GM19467 (cell line): Measurements from ENCODE around the gene RAB3GAP1.
"Not testable (repeated sequence)": the region's sequence is repeated elsewhere in the genome, so short reads cannot be mapped to it uniquely, and the experiment has no call there.

Experiments used
- ATAC-seq: cut with Tn5 transposase; IDR thresholded peaks from one replicate; pipeline ENCODE4 v1.9.1; 2021; ENCODE audit warnings: mild to moderate bottlenecking, moderate library complexity; ENCODE audit not compliant: unreplicated experiment

The RAB3GAP1 gene

DNA sequence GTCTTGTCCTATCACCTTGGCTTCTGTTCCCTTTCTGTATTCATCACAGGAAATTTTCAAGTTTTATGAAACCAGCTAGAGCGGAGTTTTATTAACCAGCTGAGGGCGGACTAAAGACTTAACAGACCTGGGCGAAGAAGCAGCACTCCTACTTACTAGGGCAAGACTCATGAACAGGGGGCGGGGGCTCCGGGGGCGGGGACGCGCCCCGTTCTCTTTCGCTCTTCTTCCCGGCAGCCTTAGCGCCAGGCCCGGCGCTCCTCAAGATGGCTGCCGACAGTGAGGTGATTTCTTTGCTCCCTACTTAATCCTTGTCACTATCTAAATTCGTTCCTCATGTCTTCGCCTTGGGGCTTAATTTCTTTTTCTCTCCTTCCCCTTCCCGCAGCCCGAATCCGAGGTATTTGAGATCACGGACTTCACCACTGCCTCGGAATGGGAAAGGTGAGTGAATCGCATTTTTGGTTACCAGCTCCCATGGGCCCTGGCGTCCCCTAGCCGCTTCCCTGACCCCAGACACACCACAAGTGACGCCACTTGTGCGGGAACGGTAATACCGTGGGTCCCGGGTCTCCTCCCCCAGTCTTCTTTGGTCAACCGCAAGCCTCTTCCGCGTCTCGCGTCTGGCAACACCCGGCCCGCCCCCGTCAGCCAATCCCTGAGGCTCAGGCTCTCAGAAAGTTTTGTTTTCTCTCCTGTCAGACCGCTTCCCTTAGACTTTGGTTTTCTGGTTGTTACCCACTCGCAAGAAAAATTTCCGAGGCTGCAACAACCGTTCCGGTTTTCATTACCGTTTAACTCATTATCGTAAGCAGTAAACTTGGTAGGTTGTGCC is at the start of gene RAB3GAP1:
TSS of gene RAB3GAP1 (plus strand) at position 251 of the 835 bp plus-strand sequence. CDS start at position 267, 16 bp downstream.
- ATAC-seq: peak; percentile 78

DNA sequence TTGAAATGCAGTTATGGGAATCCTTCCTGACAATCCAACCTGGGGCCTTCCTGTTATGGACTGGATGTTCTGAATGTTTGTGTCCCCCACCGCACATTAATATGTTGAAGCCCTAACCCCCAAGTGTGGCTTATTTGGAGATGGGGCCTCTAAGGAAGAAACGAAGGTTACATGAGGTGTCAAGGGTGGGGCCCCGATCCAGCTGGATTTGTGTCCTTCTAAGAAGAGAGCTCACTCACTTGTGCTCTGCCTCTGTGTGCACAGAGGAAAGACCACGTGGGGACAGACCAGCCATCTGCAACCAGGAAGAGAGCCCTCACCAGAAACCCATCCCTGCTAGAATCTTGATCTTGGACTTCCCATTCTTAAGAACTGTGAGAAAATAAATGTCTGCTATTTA is 49.3 kb upstream of the RAB3GAP1 start:
- ATAC-seq: no peak

DNA sequence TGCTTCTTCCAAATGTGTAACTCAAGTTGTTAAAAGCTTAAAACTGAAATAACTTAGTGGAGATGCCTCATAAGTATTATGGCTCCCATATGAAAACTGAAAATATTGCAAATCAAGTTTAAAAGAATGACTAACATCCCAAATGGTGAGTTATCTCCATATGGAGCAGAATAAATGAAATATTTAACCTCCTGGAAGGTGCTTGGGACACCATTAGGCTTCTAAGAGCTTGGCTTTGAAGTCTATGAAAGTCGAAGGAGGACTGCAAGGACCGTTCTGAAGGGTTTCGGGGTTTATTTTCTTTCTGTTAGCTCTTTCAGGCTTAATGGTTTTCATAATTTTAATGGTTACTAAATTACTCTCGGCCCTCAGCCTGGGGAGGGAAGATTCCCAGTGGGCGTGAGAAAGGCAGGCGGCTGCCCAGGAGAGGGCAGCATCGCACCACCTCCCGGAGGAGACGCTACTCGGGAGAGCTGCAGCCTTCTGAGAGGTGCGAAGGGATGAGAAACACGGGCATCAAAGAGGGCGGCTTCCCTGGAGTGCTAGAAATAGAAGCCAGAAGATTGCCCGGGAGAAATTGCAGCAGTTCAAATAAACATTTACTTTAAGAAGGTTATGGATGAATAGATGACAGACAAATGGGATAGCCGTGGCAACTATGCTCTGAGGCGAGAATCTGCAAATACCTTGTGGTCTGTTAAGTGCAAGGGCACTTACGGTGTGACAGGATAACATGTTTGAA is 47.9 kb upstream of the RAB3GAP1 start:
- peak; percentile 91 for ATAC-seq

DNA sequence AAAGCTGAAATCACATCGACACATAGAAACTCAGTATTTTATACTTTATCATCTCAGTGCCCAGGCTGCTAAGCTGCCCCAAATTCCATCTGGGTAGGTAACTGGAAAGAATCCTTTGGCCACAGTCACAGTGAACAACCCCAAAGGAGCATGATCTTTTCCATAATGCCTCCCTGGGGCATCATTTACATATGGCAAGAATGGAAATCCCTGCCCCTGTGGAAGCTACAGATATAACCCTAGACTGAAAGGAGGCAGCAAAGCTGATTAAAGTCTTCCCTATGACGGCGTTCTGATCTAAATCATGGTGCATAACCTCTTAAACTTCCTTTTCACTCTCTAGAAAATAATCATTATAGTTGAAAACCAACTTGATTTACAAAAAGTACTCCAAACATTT is 46.3 kb upstream of the RAB3GAP1 start:
- no peak for ATAC-seq

DNA sequence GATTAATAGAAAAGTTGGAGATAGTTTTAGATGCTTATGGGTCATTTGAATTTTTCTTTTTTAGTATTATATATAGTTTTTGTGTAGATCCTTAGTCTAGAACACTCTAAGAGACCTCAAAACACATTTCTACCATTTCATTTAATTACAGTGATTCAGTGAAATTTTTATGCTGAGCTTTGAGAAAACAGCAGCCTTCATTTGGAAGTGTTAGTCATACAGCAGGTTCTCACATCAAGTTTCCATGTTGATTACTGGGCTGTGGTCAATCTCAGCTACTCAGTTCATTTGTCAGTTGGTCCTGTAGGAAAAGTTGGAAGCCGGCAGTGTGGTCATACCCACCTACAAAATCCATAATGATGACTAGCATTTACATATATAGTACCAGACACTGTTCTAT is 42.8 kb upstream of the RAB3GAP1 start:
- no peak for ATAC-seq

DNA sequence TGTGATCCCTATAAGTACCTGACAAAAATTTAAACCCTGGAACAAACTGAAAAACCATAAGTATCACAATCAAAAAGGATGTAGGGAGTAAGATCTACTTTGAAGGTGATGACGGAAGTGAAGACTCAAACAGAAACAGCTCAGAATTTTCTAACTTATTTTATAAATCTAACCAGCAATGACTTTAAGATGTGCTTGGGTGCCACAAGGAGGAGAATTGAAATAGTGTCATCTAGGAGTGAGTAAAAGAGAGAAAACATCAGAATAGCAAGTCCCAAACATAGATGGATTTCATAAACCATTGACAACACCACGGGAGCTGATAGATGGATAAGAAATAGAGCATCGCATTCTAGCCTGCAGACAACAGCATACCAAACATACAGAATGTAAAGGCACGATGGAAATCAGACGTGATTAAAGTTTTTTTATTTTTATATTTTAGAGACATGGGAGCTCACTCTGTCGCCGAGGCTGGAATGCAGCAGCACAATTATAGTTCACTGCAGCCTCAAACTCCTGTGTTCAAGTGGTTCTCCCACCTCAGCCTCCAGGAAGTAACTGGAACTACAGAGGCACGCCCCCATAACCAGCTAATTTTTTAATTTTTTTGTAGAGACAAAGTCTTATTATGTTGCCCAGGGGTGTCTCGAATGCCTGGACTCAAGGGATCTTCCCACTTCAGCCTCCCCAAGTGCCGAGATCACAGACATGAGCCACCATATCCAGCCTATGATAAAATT is 41.7 kb upstream of the RAB3GAP1 start:
- ATAC-seq: no peak

DNA sequence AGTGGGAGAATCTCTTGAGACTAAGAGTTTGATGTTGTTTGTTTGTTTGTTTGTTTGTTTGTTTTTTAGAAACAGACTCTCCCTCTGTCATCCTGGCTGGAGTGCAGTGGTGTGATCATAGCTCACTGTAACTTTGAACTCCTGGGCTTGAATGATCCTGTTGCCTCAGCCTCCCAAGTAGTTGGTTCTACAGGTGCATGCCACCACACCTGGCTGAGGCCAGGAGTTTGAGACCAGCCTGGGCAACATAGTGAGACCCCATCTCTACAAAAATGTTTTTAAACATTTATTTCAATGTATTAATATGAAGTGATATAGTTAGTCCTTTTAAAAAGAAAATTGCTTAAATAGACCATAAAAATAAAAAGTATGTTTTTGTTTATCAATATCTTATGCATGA is 40.5 kb upstream of the RAB3GAP1 start:
- ATAC-seq: no peak

DNA sequence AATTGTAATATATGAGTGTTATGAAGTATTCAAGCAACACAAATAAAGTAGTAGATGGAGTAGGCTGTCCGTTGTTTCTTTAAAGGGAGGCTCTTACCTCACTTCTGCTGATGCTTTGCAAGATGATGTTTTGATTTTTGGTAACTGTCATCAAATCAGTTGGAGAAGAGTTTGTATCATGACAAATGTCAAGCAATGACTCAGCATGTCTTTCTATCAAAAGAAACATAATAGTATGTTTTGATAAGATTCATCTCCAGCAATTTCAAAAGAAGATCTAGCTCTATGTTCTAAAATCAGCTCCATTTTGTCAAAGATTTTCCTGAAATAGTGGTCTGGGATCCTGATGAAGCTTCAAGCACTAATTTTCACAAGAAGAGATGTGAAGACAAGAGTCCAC is 30.5 kb upstream of the RAB3GAP1 start:
- ATAC-seq: no peak

DNA sequence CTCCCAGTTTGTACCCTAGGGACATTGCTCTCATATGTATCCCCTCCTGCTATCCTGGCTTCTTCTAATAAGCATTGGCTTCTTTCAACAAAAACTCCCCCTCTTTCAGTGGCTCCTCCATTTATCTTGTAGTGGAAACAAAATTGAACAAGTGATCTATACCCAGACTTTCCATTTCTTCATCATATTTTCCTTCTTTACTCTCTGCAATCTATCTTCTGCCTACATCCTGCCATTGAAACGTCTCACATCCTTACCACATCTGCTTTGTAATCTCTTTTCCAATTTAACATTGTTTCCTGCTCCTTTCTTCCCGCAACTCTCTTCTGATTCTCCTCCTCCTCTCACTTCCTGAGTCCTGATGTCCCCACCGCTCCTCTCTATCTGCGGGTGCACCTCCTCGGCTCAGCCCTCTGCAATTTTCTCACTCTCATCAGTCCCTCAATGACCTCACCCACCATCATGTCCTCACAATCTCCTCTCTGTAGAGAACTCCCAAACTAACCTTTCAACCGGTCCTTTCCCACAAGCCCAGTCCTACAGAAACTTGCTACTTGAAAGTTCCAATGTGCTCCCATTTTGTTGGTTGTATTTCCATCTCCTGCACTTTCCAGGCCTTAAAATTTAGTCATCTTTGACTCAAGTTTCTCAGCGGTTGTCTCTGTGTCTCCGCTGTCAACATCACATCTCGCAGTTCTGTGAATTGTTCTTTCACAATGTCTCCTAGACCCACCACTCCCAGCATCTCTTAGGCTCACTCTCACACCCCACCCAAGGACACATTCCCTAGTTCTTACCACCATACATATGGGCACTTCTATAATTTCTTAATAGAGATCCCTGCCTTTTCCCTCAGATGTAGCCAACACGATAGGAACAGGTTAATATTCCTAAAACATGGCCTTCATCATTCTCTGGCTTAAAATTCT is 28.9 kb upstream of the RAB3GAP1 start:
- no peak for ATAC-seq

DNA sequence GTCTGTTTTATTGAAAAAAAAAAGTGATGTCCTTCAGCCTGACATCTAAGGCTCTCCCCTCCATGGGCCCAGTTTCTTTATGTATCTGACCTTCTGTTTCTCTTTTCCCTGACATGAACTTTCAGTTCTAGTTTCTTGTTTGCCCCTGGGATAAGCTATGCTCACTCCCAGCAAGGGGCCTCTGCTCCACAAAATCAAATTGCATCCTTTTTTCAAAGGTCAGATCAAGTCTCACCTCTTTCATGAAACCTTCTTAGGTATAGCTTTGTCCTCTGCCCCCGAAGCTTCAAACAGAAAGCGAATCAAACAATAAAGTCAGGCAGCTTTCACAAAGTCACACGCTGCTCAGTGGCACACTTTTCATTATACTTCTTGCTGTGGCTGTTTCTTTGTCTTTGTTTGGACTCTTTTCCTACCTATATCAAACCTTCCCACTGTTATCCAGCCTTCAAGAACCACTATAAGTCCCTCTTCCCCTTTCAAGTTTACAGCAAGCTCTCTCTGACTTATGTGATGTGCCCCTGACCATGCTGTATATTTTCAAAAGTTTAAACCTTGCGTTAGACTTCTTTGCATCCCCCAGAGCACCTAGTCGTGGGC is 28.1 kb upstream of the RAB3GAP1 start:
- no peak for ATAC-seq

DNA sequence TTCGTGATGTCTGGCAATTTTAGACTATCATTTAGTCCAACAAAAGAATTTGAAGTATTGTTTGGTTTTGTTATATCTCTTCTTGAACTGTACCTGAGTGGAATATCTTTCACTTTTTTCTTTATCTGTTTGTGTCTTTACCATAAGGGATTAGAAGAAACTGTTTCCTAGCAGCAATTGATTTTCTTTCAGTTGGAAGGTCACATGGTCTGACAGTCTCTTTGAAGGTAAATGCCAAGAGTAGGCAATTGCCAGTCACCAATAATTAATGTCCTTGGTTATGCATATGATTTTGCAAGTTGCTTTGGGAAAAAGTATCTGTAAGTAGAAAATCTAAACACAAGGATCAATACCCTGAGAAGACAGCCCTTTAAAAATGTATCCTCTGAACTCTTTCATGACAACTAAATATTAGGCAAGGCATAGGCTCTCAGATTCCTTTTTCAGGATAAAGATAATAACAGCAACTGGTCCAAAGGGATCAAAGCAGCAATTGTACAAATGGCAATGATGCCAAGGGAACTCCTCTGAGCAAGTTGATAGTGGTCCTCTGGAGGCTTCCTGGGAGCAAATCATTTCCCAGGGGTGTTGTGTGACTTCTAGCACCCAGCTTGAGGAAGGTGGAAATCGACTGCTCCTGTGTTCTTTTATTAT is 22.5 kb upstream of the RAB3GAP1 start:
- ATAC-seq: no peak

DNA sequence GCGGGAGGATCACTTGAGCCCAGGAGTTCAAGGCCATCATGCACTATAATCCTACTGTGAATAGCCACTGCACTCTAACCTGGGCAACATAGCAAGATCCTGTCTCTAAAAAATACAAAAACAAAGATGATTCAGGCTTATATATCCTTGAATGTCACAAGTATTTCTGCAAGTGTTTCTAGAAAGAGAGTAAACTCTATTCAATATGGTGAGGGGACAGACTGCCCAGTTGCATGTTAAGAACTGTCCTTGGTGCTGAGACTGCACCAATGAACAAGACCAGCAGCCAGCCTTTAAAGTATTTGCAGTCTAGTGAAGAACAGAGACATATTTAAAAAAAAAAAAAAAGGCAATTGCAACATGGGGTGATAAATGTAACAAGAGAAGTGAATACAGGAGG is 21.3 kb upstream of the RAB3GAP1 start:
- ATAC-seq: no peak

DNA sequence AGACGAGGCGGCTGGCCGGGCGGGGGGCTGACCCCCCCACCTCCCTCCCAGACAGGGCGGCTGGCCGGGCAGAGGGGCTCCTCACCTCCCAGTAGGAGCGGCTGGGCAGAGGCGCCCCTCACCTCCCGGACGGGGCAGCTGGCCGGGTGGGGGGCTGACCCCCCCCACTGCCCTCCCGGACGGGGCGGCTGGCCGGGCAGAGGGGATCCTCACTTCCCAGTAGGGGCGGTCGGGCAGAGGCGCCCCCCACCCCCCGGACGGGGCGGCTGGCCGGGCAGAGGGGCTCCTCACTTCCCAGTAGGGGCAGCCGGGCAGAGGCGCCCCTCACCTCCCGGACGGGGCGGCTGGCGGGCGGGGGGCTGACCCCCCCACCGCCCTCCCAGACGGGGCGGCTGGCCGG is 18.9 kb upstream of the RAB3GAP1 start:
- not testable (repeated sequence) for ATAC-seq

DNA sequence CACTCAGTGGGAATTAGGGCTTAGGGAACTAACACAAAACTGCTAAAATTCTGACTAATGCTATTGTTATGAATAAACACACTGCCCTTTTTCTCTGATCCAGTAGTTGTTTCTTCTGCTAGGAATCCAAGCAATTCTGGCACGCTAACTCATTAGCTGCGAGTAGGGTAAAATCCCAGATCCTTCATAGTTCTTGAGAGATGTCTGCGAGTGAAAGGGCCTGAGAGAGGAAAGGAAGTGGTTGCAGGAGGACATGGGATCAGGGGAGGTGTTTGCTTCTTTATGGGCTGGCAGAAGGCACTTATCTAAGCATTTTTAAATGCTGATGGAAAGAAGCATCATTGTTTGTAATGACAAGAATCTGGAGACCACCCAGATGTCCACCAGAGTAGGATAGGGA is 14.3 kb upstream of the RAB3GAP1 start:
- no peak for ATAC-seq

DNA sequence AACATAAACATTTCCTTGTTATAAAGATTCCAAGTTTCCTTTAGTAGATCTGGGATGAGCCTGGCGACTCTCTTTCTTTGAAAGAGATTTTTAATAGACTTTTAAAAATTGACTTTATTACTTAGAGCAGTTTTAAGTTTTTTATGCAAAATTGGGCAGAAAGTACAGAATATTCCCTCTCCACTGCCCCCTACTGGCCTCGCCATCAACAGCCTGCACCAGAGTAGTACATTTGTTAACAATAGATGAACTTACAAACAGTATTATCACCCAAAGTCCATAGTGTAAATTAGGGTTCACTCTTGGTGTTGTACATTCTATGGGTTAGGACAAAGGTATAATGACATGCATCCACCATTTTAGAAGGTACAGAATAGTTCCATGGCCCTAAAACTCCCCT is 8.7 kb upstream of the RAB3GAP1 start:
- no peak for ATAC-seq

DNA sequence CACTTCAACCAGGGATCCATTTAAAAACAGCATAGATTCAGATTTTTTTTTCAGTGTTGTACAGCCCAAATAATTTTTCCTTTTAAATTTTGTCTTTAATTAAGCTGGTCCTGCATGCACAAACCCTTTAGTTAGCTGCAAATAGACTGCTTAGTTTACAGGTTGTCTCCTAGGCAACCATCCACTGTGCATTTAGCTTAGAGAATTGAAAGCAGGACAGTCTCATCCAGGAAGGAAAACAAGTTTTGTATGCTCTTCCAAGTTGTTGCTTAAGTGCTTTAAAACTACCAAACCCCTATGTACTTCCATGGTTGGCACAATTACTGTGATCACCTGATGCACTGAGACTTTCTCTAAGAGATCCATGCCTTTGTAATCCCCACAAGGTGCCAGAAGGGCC is 4.8 kb upstream of the RAB3GAP1 start, which contains the start of gene MAP3K19:
TSS of gene MAP3K19 (minus strand) at position 148 of the 400 bp plus-strand sequence. CDS start 22,800 bp downstream, outside the sequence.
- ATAC-seq: no peak

DNA sequence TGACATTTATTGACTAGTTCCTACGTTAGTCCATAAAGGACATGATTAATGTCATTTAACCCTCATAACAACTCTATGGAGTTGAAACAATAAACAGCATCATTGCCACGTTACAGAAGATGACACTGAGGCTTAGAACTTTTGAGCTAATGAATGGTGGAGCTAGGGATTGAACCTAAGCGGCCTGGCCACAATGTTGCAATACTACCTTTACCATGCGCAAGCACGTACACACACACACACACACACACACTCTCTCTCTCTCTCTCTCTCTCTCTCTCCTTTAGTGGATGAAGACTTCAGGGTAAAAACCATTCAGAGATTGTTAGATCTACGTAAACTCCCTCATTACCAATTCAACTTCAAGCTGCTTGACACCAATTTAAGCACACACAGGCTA is 4.0 kb upstream of the RAB3GAP1 start:
- no peak for ATAC-seq

DNA sequence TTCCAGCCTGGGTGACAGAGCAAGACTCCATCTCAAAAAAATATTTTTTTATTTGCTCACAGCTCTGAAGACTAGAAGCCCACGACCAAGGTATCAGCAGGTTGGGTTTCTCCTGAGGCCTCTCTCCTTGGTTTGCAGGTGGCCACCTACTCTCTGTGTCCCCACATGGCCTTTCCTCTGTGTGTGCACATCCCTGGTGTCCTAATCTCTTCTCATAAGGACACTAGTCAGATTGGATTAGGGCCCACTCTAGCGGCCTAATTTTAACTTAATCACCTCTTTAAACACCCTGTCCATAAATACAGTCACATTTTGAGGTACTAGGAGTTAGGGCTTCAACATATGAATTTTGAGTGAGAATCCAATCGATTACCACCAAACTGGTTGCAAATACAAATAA is 2.0 kb upstream of the RAB3GAP1 start:
- ATAC-seq: no peak

DNA sequence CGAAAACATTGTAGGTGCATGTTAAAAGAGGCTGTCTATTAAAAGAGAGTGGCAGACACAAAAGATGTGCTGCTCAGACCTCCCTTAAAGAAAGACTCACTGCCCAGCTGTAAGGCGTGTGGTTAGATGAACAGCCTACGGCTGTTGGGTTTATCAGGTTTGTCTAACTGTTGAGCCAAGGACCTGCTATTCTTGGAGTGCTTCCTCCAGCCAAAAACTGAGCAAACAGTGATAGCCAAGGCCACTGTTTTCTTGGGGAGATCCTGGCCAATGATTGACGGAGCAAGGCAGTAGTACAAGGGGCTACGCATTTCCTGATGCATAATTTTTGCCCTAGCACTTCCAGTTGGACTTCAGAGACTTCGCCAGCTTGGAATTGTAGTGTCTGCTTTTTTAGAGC is 1.4 kb upstream of the RAB3GAP1 start:
- ATAC-seq: no peak
